Upper lobe of right lung (tissue), 1 donor: Measurements from ENCODE around the gene ETS2. TPM values are rescaled to one million over a fixed set of nuclear protein-coding genes. Genes with fewer than 3 reads are reported as not detected.

Experiments used
- ATAC-seq: fragments of 200-7000 bp; cut with Tn5 transposase; one replicate; pipeline ENCODE4 v1.9.1; 2020; ENCODE audit warnings: mild to moderate bottlenecking, moderate library complexity
- DNase-seq: peaks from one replicate; pipeline ENCODE4 v3.0.0-alpha.2; 2020
- H3K27ac ChIP-seq: fragments of 200-600 bp; one replicate; pipeline ENCODE4 v1.8.0; 2022
- H3K27me3 ChIP-seq: fragments of 200-600 bp; one replicate; pipeline ENCODE4 v1.8.0; 2022; ENCODE audit warnings: mild to moderate bottlenecking
- H3K36me3 ChIP-seq: fragments of 200-600 bp; one replicate; pipeline ENCODE4 v1.8.0; 2022
- H3K4me1 ChIP-seq: fragments of 200-600 bp; one replicate; pipeline ENCODE4 v1.8.0; 2022
- H3K4me3 ChIP-seq: fragments of 200-600 bp; one replicate; pipeline ENCODE4 v1.8.0; 2022; ENCODE audit warnings: mild to moderate bottlenecking
- H3K9me3 ChIP-seq: fragments of 200-600 bp; one replicate; pipeline ENCODE4 v1.8.0; 2022
- CTCF ChIP-seq: fragments of 200-600 bp; IDR thresholded peaks from one replicate; pipeline ENCODE4 v1.8.0; 2022; ENCODE audit warnings: antibody characterized with exemption
- intact Hi-C: fragments of 100-400 bp; cut with DNase I; formaldehyde crosslinking; loops from one replicate; pipeline ENCODE4 v1.11.0; 2022
- total RNA-seq: library from RNA; stranded (reverse); fragmentation: NEBNext Ultra II Directional; extraction: Animal tissue kit (Norgen Biotek cat#: 25700); gene quantifications from one replicate; pipeline ENCODE4 v1.2.1, GENCODE V29; 2021
- donor health status: DM: no; HTN: yes; CAD: no; lungs with severe emphysema.

Gene ETS2
- total RNA-seq, 1 donor from 2014 or later, result 195 TPM

- Histone ChIP-seq H3K9me3 (no peaks in the 10 kb centered on the region), H3K4me3 (no peak overlapping the region), H3K4me1 (no peaks in the 10 kb centered on the region), H3K27me3 (no peaks in the 10 kb centered on the region), H3K27ac (no peak overlapping the region), H3K36me3 (no peaks in the 10 kb centered on the region)
- intact Hi-C loops, result no loop called here
- ATAC-seq (peak; percentile 89), DNase-seq (no peak)
- no peak for TF ChIP-seq CTCF
These were observed 8.3 kb upstream of the ETS2 start for GRCh38 chr21:38797470-38797869.

- TF ChIP-seq CTCF, result no peak
- ATAC-seq (no peak), DNase-seq (no peak)
- Histone ChIP-seq H3K9me3 (no peaks in the 10 kb centered on the region), H3K4me3 (no peak overlapping the region), H3K27ac (no peak overlapping the region), H3K27me3 (no peaks in the 10 kb centered on the region), H3K4me1 (no peaks in the 10 kb centered on the region), H3K36me3 (no peaks in the 10 kb centered on the region)
- intact Hi-C loops, result no loop called here
These were observed 7.6 kb upstream of the ETS2 start for GRCh38 chr21:38798081-38798480.

- DNase-seq (no peak), ATAC-seq (peak; percentile 35)
- intact Hi-C loops, result no loop called here
- Histone ChIP-seq H3K9me3 (no peaks in the 10 kb centered on the region), H3K27ac (no peak overlapping the region), H3K4me1 (no peaks in the 10 kb centered on the region), H3K27me3 (no peaks in the 10 kb centered on the region), H3K36me3 (no peaks in the 10 kb centered on the region), H3K4me3 (no peak overlapping the region)
- no peak for TF ChIP-seq CTCF
These were observed 7.2 kb upstream of the ETS2 start for GRCh38 chr21:38798481-38798882.

GRCh38 chr21:38800046-38800758 is 5.5 kb upstream of the ETS2 start:
- Histone ChIP-seq H3K36me3 (no peaks in the 10 kb centered on the region), H3K27me3 (no peaks in the 10 kb centered on the region), H3K9me3 (no peaks in the 10 kb centered on the region), H3K27ac (no peak overlapping the region), H3K4me3 (no peak overlapping the region), H3K4me1 (peaks cover 10% of the 10 kb centered on the region)
- TF ChIP-seq CTCF, result no peak
- DNase-seq (no peak), ATAC-seq (no peak)
- intact Hi-C loops, result no loop called here

- intact Hi-C loops, result no loop called here
- H3K4me1 ChIP-seq, result peaks cover 10% of the 10 kb centered on the region
- H3K27ac ChIP-seq, result no peak overlapping the region
- no peak overlapping the region for H3K4me3 ChIP-seq
- no peaks in the 10 kb centered on the region for H3K36me3 ChIP-seq
- TF ChIP-seq CTCF, result no peak
- H3K9me3 ChIP-seq, result no peaks in the 10 kb centered on the region
- no peak for DNase-seq
- no peak for ATAC-seq
- no peaks in the 10 kb centered on the region for H3K27me3 ChIP-seq
These were observed 4.6 kb upstream of the ETS2 start for GRCh38 chr21:38800924-38801744.
